ENCODE data around the gene OBP2A.
A peak's percentile ranks its signal among the peaks of the same experiment; 100 is the strongest.

OBP2A gene

DNA sequence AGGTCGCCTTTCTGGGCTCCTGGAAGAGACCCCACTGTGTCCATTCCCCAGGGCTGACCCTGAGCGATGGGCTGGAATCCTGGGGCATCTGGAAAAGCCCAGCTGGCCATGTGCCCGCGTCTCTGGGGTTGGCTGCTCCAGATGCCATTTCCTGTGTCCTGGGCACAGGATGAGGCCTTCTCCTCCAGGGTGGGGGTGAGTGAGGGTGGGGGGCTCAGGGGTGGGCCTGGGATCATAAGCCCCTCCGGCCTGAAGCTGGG, 46.3 kb downstream of the OBP2A start:
- CTCF ChIA-PET: no interaction called here
- no peak for DNase-seq

DNA sequence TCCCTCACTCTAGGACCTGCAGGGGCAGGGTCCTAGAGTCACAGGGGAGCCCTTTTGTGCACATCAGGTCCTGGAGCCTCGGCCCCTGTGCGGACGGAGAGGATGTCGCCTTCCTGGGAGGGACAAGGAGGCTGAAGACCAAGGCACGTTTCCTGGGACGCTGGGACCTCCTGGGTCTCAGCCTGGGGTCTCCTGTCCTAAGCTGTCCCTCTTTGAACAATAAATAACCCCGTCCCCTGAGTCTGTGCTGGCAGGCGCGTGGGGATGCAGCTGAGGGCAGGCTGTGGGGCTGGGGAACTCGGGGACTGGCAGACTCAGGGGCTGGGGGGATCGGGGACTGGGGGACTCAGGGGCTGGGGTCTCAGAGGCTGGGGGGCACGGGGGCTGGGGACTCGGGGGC, 46.7 kb downstream of the OBP2A start:
- Mint-ChIP-seq H3K4me1 (no peaks in the 10 kb centered on the region), H3K9me3 (no peaks in the 10 kb centered on the region), H3K27me3 (peaks cover 15% of the 10 kb centered on the region), H3K4me3 (no peak overlapping the region), H3K27ac (no peak overlapping the region), H3K36me3 (no peaks in the 10 kb centered on the region)
- DNase-seq: peak; percentile 2
- CTCF ChIA-PET: no interaction called here

More for the DNA sequence above, 46.3 kb downstream of the OBP2A start:
- Mint-ChIP-seq H3K36me3 (no peaks in the 10 kb centered on the region), H3K4me3 (no peak overlapping the region), H3K4me1 (no peaks in the 10 kb centered on the region), H3K27me3 (peaks cover 13% of the 10 kb centered on the region), H3K9me3 (no peaks in the 10 kb centered on the region), H3K27ac (no peak overlapping the region)

DNA sequence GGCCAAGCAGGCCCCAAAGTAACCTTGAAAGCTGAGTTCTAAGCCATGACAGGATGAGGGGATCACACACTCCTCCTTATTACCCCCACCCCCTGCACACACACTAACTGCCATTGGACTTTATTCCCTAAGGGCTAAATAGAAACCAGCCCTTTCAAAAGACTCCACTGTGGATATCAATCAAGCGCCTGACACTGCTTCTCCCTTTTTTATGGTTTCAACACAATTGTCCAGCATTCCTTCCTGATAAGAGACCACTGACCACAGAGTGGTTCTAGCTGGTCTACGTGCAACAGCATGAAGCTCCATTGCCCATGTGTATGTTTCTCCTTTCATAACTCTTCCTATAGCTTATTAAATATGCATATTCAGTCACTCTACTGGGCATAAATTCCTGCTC, 50.3 kb downstream of the OBP2A start:
- Mint-ChIP-seq H3K27ac (no peak overlapping the region), H3K4me1 (no peaks in the 10 kb centered on the region), H3K9me3 (no peaks in the 10 kb centered on the region), H3K27me3 (peaks cover 19% of the 10 kb centered on the region), H3K4me3 (no peak overlapping the region), H3K36me3 (no peaks in the 10 kb centered on the region)
- CTCF ChIA-PET: interaction anchor here (0.6 kb wide), 1 partner anchor 30 kb away, joined by 3 read pairs; no protein-coding TSS in a partner anchor
- DNase-seq: no peak

Measured in activated naive CD4-positive, alpha-beta T cell treated with anti-CD3 and anti-CD28 coated beads, Interleukin-2, amount 10 ng/mL, durations not matched to agents 7 days and 5 days (primary cell).